Common myeloid progenitor, CD34-positive (primary cell): ENCODE measurements around the gene ZNF282.
A peak's percentile ranks its signal among the peaks of the same experiment; 100 is the strongest.

Source experiments
- CTCF ChIA-PET: fragments of 350-600 bp; sonication (Branson Sonifier 250); formaldehyde crosslinking; loops from one replicate; lab custom pipeline; 2021; ENCODE audit warnings: antibody characterized with exemption; lab: Charles Lee
- POLR2A ChIA-PET: fragments of 350-600 bp; sonication (Branson Sonifier 250); formaldehyde crosslinking; loops from one replicate; lab custom pipeline; 2021; ENCODE audit warnings: antibody characterized with exemption; lab: Charles Lee
- DNase-seq, 3 donors: peaks; one replicate each; pipeline versions ENCODE4 v3.0.0 to v3.0.0-alpha.2; 2013
- H3K27ac ChIP-seq, 2 experiments: 1 replicate in 1 of 2; 2 replicates in 1 of 2; pipeline ENCODE4 v1.7.0; 2013; ENCODE audit warnings: inconsistent platforms in 2 of 2, low read length in 2 of 2, mild to moderate bottlenecking in 2 of 2, low read depth in 1 of 2, moderate library complexity in 1 of 2; ENCODE audit not compliant: severe bottlenecking in 2 of 2, insufficient read depth in 1 of 2, poor library complexity in 1 of 2
- H3K27me3 ChIP-seq, 5 experiments: replicated peaks in 2 of 5; 1 replicate in 3 of 5; 2 replicates in 2 of 5; pipeline versions ENCODE4 v1.6.1 to v1.7.0; 2013; ENCODE audit warnings: low read length in 4 of 5, mild to moderate bottlenecking in 2 of 5, moderate library complexity in 2 of 5, inconsistent platforms in 1 of 5; ENCODE audit not compliant: insufficient read depth in 5 of 5, control insufficient read depth in 4 of 5
- H3K36me3 ChIP-seq, 4 experiments: 1 replicate in 2 of 4; 2 replicates in 2 of 4; pipeline versions ENCODE4 v1.6.1 to v1.7.0; 2013; ENCODE audit warnings: low read length in 3 of 4, control low read depth in 1 of 4, mild to moderate bottlenecking in 1 of 4; ENCODE audit not compliant: control insufficient read depth in 4 of 4, insufficient read depth in 4 of 4
- H3K4me1 ChIP-seq, 4 experiments: 1 replicate in 3 of 4; 2 replicates in 1 of 4; pipeline versions ENCODE4 v1.6.1 to v1.7.1; 2013; ENCODE audit warnings: low read length in 3 of 4, mild to moderate bottlenecking in 3 of 4, control low read depth in 1 of 4, inconsistent platforms in 1 of 4, moderate library complexity in 1 of 4; ENCODE audit not compliant: control insufficient read depth in 4 of 4, insufficient read depth in 4 of 4; ENCODE audit errors: control extremely low read depth in 1 of 4
- H3K4me3 ChIP-seq, 7 experiments: 1 replicate in 4 of 7; 2 replicates in 3 of 7; pipeline versions ENCODE4 v1.5.1 to v1.7.0; 2013; ENCODE audit warnings: mild to moderate bottlenecking in 7 of 7, low read length in 6 of 7, moderate library complexity in 6 of 7, inconsistent platforms in 2 of 7, low read depth in 2 of 7, control low read depth in 1 of 7; ENCODE audit not compliant: insufficient read depth in 4 of 7, control insufficient read depth in 1 of 7; ENCODE audit errors: extremely low read depth in 1 of 7
- H3K9me3 ChIP-seq, 5 experiments: 1 replicate in 4 of 5; 2 replicates in 1 of 5; pipeline versions ENCODE4 v1.6.1 to v1.7.1; 2013; ENCODE audit warnings: low read length in 4 of 5, mild to moderate bottlenecking in 2 of 5, inconsistent platforms in 1 of 5, low read depth in 1 of 5, moderate library complexity in 1 of 5; ENCODE audit not compliant: control insufficient read depth in 4 of 5, insufficient read depth in 2 of 5; ENCODE audit errors: control extremely low read depth in 1 of 5
- WGBS: methylation state at CpG from one replicate; pipeline ENCODE4 v1.1.5; 2013; ENCODE audit not compliant: insufficient coverage; 5-methylcytosine and 5-hydroxymethylcytosine counted together

ZNF282 gene

DNA sequence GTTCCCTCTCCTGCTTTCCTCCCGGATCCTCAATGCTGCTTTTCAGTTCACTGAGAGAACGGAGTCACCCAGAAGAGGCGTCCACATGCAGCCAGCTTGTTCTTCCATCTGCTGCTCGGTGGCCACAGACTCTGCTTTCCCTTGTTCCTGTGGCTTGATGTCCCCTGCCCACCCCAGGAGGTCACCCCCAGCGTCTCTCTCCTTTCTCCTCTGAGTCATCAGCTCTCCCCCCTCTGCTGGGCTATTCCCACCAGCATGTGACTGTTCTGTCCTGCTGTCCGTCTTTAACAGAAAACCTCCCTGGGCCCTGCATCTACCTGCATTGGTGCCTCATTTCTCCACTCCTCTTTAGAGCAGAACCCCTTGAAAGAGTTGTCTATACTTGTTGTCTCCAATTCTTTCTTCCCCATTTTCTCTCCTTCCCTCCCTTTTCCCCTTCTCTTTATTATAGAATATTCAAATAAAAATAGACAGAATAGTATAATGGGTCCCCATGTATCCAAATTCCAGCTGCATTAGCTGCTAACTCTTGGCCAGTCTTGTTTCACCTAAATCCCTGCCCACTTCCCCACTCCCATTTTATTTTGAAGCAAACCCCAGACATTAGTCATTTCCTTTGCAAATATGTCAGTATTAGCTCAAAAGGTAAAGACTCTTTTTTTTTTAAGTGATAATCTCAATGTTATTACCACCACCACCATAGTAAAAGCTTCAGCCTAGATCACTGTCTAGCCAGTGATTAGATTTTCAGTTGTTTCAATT is 4.1 kb downstream of the ZNF282 start:
- CTCF ChIA-PET = interaction anchor here (1.2 kb wide), 1 partner anchor 15 kb away, joined by 4 read pairs; no protein-coding TSS in a partner anchor
- POLR2A ChIA-PET = no interaction called here
- Histone ChIP-seq H3K27me3 (no peaks in the 10 kb centered on the region), H3K36me3 (peaks cover 11 to 58% (median 49%) of the 10 kb centered on the region in 4 experiments), H3K27ac (no peak overlapping the region), H3K9me3 (no peaks in the 10 kb centered on the region), H3K4me3 (no peak overlapping the region), H3K4me1 (peaks cover 7 to 26% (median 16%) of the 10 kb centered on the region in 4 experiments)
- no peak for DNase-seq
- WGBS = 100% methylated on average over 6 of the region's 6 CpGs

DNA sequence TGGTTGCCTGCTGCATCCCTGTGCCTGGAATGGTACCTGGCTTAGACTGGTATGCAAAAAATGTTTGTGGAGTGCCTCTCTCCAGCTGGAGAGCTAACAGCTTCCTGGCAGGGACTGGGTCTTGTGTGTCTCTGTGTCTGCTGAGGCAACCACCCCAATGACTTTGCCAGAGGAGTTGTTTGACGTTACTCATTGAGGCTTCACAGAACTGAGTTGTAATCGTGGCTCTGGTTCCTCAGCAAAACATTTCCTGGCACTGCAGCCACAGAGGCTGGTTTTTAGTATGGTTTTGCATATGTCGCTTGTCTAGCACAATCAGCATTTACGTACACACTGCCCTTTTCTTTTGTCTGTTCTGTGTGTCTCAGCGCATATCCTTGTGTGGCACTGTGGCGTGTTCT is 7.5 kb downstream of the ZNF282 start:
- Histone ChIP-seq H3K27ac (no peak overlapping the region), H3K36me3 (peaks cover 12 to 84% (median 75%) of the 10 kb centered on the region in 4 experiments), H3K4me3 (no peak overlapping the region), H3K9me3 (no peaks in the 10 kb centered on the region), H3K27me3 (no peaks in the 10 kb centered on the region), H3K4me1 (peaks cover 0 to 3% (median 0%) of the 10 kb centered on the region in 4 experiments)
- POLR2A ChIA-PET = no interaction called here
- CTCF ChIA-PET = interaction anchor here (0.9 to 4.3 kb wide), 2 partner anchors 7 to 10 kb away, joined by 3 to 14 read pairs; partner anchors contain the start of gene ZNF282
- DNase-seq = no peak
- WGBS = 90% methylated on average over 2 of the region's 6 CpGs

DNA sequence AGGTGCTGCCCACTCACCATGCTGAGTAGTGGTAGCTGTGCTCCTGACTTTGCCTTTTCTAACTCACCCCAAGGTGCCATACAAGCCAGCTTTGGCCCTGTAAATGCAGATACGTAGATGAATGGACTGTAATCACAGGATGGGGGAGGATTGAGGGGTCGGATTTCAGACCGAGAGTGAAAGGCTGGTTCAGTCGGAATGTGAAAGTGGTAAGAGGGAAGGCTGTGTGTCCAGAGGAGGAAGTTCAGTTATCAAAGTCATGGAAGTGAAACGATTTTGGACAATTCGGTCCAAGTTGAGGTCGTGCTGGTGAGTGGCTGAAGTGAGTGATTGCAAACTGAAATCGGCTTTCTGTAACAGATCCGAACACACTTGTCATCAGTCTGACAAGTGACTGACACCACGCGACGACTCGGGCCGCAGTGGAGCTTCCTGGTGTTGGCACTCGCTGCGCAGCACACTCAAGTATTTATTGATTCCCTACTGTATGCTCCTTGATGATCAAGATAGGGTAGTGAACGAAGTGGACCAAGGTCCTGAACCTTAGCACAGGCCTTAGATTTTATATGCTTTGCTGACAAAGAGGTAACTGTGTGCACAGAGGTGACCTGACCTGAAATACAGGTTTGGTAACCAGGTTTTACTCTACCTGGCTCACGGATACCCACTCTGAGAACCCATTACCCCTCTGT is 10.5 kb downstream of the ZNF282 start:
- Histone ChIP-seq H3K27me3 (no peaks in the 10 kb centered on the region), H3K4me1 (no peaks in the 10 kb centered on the region), H3K4me3 (no peak overlapping the region), H3K27ac (no peak overlapping the region), H3K9me3 (no peaks in the 10 kb centered on the region), H3K36me3 (peaks cover 12 to 84% (median 70%) of the 10 kb centered on the region in 4 experiments)
- POLR2A ChIA-PET = no interaction called here
- CTCF ChIA-PET = interaction anchor here (1.0 to 4.3 kb wide), 2 partner anchors 10 to 13 kb away, joined by 3 to 14 read pairs; partner anchors contain the start of gene ZNF282
- DNase-seq = no peak
- 94% methylated on average over 17 of the region's 18 CpGs for WGBS

DNA sequence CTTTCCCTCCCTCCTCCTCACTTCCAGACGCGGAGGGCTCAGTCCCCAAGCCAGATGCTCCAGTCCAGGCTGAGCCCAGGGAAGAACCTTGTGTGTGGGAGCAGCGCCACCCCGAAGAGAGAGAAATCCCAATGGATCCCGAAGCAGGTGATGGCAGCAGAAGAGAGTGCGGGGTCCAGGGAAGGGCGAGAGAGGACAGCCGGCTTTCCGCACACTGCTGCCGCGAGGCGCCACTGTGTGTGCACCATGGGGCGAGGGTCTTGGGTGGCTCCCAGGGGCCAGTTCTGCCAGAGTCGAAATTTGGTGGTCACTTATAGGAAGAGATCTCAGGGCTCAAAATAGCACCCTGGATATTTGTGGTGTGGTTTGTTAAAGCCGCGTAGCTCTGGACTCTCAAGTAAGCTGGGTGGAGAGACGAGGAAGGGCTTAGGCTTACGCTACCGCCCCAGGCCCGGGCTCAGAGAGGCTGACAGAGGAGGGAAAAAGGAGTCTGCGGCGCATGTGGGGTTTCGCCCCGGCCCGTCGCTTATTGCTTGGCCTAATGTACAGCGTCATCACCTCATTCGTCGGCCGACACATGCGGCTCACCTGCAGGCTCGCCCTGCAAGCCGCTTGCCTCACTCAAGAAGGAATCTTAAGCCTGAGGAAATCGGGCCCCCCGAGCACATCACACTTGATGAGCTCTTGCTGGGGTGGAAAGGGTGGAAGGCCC is 12.1 kb downstream of the ZNF282 start:
- no peaks in the 10 kb centered on the region for H3K4me1 ChIP-seq
- no peak for DNase-seq
- peaks cover 14 to 89% (median 76%) of the 10 kb centered on the region in 4 experiments for H3K36me3 ChIP-seq
- H3K9me3 ChIP-seq = no peaks in the 10 kb centered on the region
- no peak overlapping the region for H3K27ac ChIP-seq
- CTCF ChIA-PET = interaction anchor here (2.2 kb wide), 1 partner anchor 19 kb away, joined by 6 read pairs; no protein-coding TSS in a partner anchor
- WGBS = 92% methylated on average over 32 of the region's 35 CpGs
- no peak overlapping the region for H3K4me3 ChIP-seq
- H3K27me3 ChIP-seq = no peaks in the 10 kb centered on the region
- POLR2A ChIA-PET = no interaction called here

DNA sequence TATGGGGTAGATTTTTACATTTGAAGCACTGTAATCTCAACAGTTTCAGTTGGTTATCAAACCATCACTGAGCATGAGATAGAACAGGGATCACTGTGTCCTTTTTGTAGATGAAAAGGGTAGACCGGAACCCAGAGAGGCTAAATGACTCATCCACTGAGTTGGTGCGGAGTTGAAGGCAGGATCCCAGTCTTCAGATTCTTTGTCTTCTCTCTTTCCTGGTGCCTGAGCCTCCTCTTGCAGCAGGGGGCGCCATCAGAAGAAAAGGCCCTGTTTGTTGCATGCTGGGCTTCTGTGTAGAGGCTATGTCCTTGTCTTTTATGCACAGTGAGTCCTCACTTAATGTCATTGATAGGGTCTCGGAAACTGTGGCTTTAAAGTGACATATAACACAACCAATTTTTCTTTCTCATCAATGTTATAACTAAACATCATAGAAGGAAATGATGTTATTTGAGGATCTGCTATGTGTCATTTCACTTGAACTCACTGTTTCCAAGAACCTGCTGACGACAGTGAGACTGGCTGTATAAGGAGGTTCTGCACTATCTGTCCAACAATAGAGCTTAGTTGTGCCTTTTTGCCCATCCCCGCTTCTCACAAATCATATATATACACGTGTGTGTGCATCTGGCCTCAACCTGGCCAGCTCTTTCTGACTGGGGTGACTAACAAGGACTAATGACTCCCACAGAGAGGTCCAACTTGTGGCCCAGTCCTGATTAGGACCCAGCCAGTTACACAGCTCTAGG is 14.3 kb downstream of the ZNF282 start:
- Histone ChIP-seq H3K9me3 (no peaks in the 10 kb centered on the region), H3K4me1 (no peaks in the 10 kb centered on the region), H3K27me3 (no peaks in the 10 kb centered on the region), H3K27ac (no peak overlapping the region), H3K4me3 (no peak overlapping the region), H3K36me3 (peaks cover 18 to 90% (median 76%) of the 10 kb centered on the region in 4 experiments)
- 91% methylated on average over 5 of the region's 7 CpGs for WGBS
- ChIA-PET POLR2A (no interaction called here), CTCF (interaction anchor here (0.7 to 2.2 kb wide), 5 partner anchors 9 to 22 kb away, joined by 3 to 6 read pairs (median 3); no protein-coding TSS in a partner anchor)
- DNase-seq = peak; percentile 37 to 60 (median 53)

DNA sequence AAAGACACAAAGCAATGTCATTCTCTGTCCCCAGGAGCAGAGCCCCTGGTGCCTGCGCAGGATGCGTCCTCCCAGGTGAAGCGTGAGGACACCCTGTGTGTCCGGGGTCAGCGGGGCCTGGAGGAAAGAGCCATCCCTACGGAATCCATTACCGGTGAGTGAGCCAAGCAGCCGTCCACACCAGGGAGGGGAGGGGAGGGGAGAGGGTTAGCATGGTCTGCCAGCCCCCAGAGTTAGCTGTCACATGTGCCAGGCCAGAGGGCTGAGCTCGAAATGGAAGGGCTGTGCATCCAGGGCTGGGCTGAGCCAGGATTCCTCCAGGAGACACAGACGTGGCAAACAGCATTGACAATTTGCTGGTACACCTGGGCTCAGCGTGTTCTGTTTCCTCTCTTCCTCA is 15.2 kb downstream of the ZNF282 start:
- no peak overlapping the region for H3K4me3 ChIP-seq
- H3K36me3 ChIP-seq = peaks cover 21 to 94% (median 80%) of the 10 kb centered on the region in 4 experiments
- no peak for DNase-seq
- ChIA-PET POLR2A (no interaction called here), CTCF (interaction anchor here (0.5 to 1.1 kb wide), 5 partner anchors 8 to 413 kb away, joined by 3 read pairs; partner anchors contain the start of gene ZNF282)
- H3K27ac ChIP-seq = no peak overlapping the region
- H3K4me1 ChIP-seq = no peaks in the 10 kb centered on the region
- H3K27me3 ChIP-seq = no peaks in the 10 kb centered on the region
- 95% methylated on average over 11 of the region's 11 CpGs for WGBS
- no peaks in the 10 kb centered on the region for H3K9me3 ChIP-seq
